T-helper 17 cell (primary cell): ENCODE results near the gene NBPF6. TPM values are rescaled to one million over a fixed set of nuclear protein-coding genes. Genes with fewer than 3 reads are reported as not detected.
"Not testable (repeated sequence)": the region's sequence is repeated elsewhere in the genome, so short reads cannot be mapped to it uniquely, and the experiment has no call there.

ENCODE experiments used
- ATAC-seq: fragments of 150-1000 bp; cut with Tn5 transposase; 2 replicates; pipeline ENCODE4 v1.10.0; 2021; ENCODE audit warnings: mild to moderate bottlenecking, moderate library complexity
- DNase-seq, 3 donors: peaks; one replicate each; pipeline versions ENCODE4 v3.0.0 to v3.0.0-alpha.2; 2020 to 2021
- H3K9me3 ChIP-seq: one replicate; pipeline ENCODE4 v1.7.0; 2013; ENCODE audit warnings: low read length, mild to moderate bottlenecking; ENCODE audit not compliant: control insufficient read depth, poor library complexity, severe bottlenecking
- H3K27ac Mint-ChIP-seq: one replicate; pipeline ENCODE4 v1.8.0; 2022; ENCODE audit warnings: mild to moderate bottlenecking, moderate library complexity, mixed read lengths
- H3K27me3 Mint-ChIP-seq: one replicate; pipeline ENCODE4 v1.8.0; 2022; ENCODE audit warnings: mixed read lengths
- H3K36me3 Mint-ChIP-seq: one replicate; pipeline ENCODE4 v1.8.0; 2022; ENCODE audit warnings: low read depth, mixed read lengths
- H3K4me1 Mint-ChIP-seq: one replicate; pipeline ENCODE4 v1.8.0; 2022; ENCODE audit warnings: mild to moderate bottlenecking, mixed read lengths
- H3K4me3 Mint-ChIP-seq: one replicate; pipeline ENCODE4 v1.8.0; 2022; ENCODE audit warnings: mild to moderate bottlenecking, moderate library complexity, mixed read lengths
- total RNA-seq, 4 donors: library from RNA in 2 of 4; stranded (reverse) in 2 of 4; gene quantifications; one replicate each; pipeline ENCODE4 v1.2.3 and lab custom pipeline; 2022 to 2026

The NBPF6 gene
- total RNA-seq (under 1 TPM in 1 of 2 donors, not detected in 1; 0.20 TPM), total RNA-seq (lab: John Stamatoyannopoulos, UW) (0 reads per million in 2 donors)

- not testable (repeated sequence) for H3K4me3 Mint-ChIP-seq, H3K9me3 ChIP-seq, H3K27me3 Mint-ChIP-seq, DNase-seq, ATAC-seq, H3K4me1 Mint-ChIP-seq, H3K27ac Mint-ChIP-seq, H3K36me3 Mint-ChIP-seq
Measured at GRCh38 chr1:108450043-108450442, at the start of gene NBPF6. NBPF6 (plus strand) TSS chr1:108450343; CDS start chr1:108450602, 259 bp downstream.

- not testable (repeated sequence) for H3K4me1 Mint-ChIP-seq, H3K36me3 Mint-ChIP-seq, H3K27me3 Mint-ChIP-seq, ATAC-seq, H3K4me3 Mint-ChIP-seq, H3K27ac Mint-ChIP-seq, H3K9me3 ChIP-seq, DNase-seq
Measured at GRCh38 chr1:108411098-108411833, 38.9 kb upstream of the NBPF6 start.

GRCh38 chr1:108420129-108420528 lies 30.0 kb upstream of the NBPF6 start:
- H3K27ac Mint-ChIP-seq, H3K27me3 Mint-ChIP-seq, H3K36me3 Mint-ChIP-seq, DNase-seq, ATAC-seq, H3K4me3 Mint-ChIP-seq, H3K4me1 Mint-ChIP-seq, H3K9me3 ChIP-seq: not testable (repeated sequence)

GRCh38 chr1:108421061-108421916 lies 28.9 kb upstream of the NBPF6 start:
- H3K27me3 Mint-ChIP-seq, H3K27ac Mint-ChIP-seq, DNase-seq, H3K36me3 Mint-ChIP-seq, H3K4me1 Mint-ChIP-seq, H3K9me3 ChIP-seq, H3K4me3 Mint-ChIP-seq: not testable (repeated sequence)
- ATAC-seq = peak; percentile 93

- H3K4me3 Mint-ChIP-seq, H3K9me3 ChIP-seq, H3K27ac Mint-ChIP-seq, ATAC-seq, H3K4me1 Mint-ChIP-seq, H3K36me3 Mint-ChIP-seq, DNase-seq, H3K27me3 Mint-ChIP-seq: not testable (repeated sequence)
Measured at GRCh38 chr1:108426877-108427276, 23.3 kb upstream of the NBPF6 start.

- H3K27me3 Mint-ChIP-seq, H3K4me3 Mint-ChIP-seq, DNase-seq, H3K36me3 Mint-ChIP-seq, H3K27ac Mint-ChIP-seq, H3K4me1 Mint-ChIP-seq, ATAC-seq, H3K9me3 ChIP-seq: not testable (repeated sequence)
Measured at GRCh38 chr1:108432002-108432401, 18.1 kb upstream of the NBPF6 start.

GRCh38 chr1:108433404-108433803 lies 16.7 kb upstream of the NBPF6 start:
- H3K27ac Mint-ChIP-seq, H3K27me3 Mint-ChIP-seq, H3K4me1 Mint-ChIP-seq, ATAC-seq, H3K4me3 Mint-ChIP-seq, DNase-seq, H3K36me3 Mint-ChIP-seq, H3K9me3 ChIP-seq: not testable (repeated sequence)

- H3K4me1 Mint-ChIP-seq, H3K4me3 Mint-ChIP-seq, H3K27ac Mint-ChIP-seq, DNase-seq, H3K9me3 ChIP-seq, H3K36me3 Mint-ChIP-seq, ATAC-seq, H3K27me3 Mint-ChIP-seq: not testable (repeated sequence)
Measured at GRCh38 chr1:108438536-108438935, 11.6 kb upstream of the NBPF6 start.

- not testable (repeated sequence) for H3K4me1 Mint-ChIP-seq, H3K36me3 Mint-ChIP-seq, H3K27ac Mint-ChIP-seq, H3K4me3 Mint-ChIP-seq, H3K27me3 Mint-ChIP-seq, DNase-seq, ATAC-seq, H3K9me3 ChIP-seq
Measured at GRCh38 chr1:108454521-108454920, 4.4 kb downstream of the NBPF6 start.

GRCh38 chr1:108458661-108459060 lies 8.5 kb downstream of the NBPF6 start:
- H3K36me3 Mint-ChIP-seq, H3K4me3 Mint-ChIP-seq, H3K4me1 Mint-ChIP-seq, H3K9me3 ChIP-seq, H3K27me3 Mint-ChIP-seq, ATAC-seq, DNase-seq, H3K27ac Mint-ChIP-seq: not testable (repeated sequence)

- not testable (repeated sequence) for H3K27me3 Mint-ChIP-seq, DNase-seq, H3K4me3 Mint-ChIP-seq, H3K36me3 Mint-ChIP-seq, H3K4me1 Mint-ChIP-seq, H3K27ac Mint-ChIP-seq, H3K9me3 ChIP-seq, ATAC-seq
Measured at GRCh38 chr1:108461758-108462157, 11.6 kb downstream of the NBPF6 start.

GRCh38 chr1:108463962-108464361 lies 13.8 kb downstream of the NBPF6 start:
- DNase-seq, H3K36me3 Mint-ChIP-seq, H3K9me3 ChIP-seq, H3K27me3 Mint-ChIP-seq, H3K27ac Mint-ChIP-seq, H3K4me3 Mint-ChIP-seq, H3K4me1 Mint-ChIP-seq, ATAC-seq: not testable (repeated sequence)

GRCh38 chr1:108466166-108466565 lies 16.0 kb downstream of the NBPF6 start:
- H3K27me3 Mint-ChIP-seq, DNase-seq, H3K27ac Mint-ChIP-seq, ATAC-seq, H3K4me3 Mint-ChIP-seq, H3K9me3 ChIP-seq, H3K4me1 Mint-ChIP-seq, H3K36me3 Mint-ChIP-seq: not testable (repeated sequence)
